Keratinocyte (primary cell): ENCODE data around the gene BUD23. TPM values are rescaled to one million over a fixed set of nuclear protein-coding genes. Genes with fewer than 3 reads are reported as not detected.

Experiments used
- DNase-seq: peaks from one replicate; pipeline ENCODE4 v3.0.0-alpha.2; 2011; ENCODE audit warnings: low read depth, missing footprints, low spot score
- FAIRE-seq: peaks from 2 replicates; lab custom pipeline; 2011; peaks lifted over from hg19 to GRCh38; lab: Jason Lieb, UNC
- H2AFZ ChIP-seq: 2 replicates; pipeline ENCODE4 v1.6.0; 2012; ENCODE audit warnings: low read length, control low read depth, inconsistent platforms; ENCODE audit not compliant: control insufficient read depth
- H3K27ac ChIP-seq: 2 replicates; pipeline ENCODE4 v1.5.1; 2011; ENCODE audit warnings: low read length; ENCODE audit not compliant: control insufficient read depth, insufficient read depth
- H3K27me3 ChIP-seq: 3 replicates; pipeline ENCODE4 v1.6.0; 2011; ENCODE audit warnings: low read length; ENCODE audit not compliant: control insufficient read depth, insufficient read depth; ENCODE audit errors: extremely low read depth
- H3K36me3 ChIP-seq, 2 experiments: 2 replicates in 1 of 2; 3 replicates in 1 of 2; pipeline ENCODE4 v1.5.1; 2011; ENCODE audit warnings: low read length in 2 of 2, mild to moderate bottlenecking in 1 of 2; ENCODE audit not compliant: control insufficient read depth in 2 of 2, insufficient read depth in 2 of 2; ENCODE audit errors: extremely low read depth in 1 of 2
- H3K4me1 ChIP-seq: 3 replicates; pipeline ENCODE4 v1.5.1; 2011; ENCODE audit warnings: low read length; ENCODE audit not compliant: control insufficient read depth, insufficient read depth; ENCODE audit errors: extremely low read depth
- H3K4me2 ChIP-seq: 3 replicates; pipeline ENCODE4 v1.6.0; 2011; ENCODE audit warnings: low read depth, low read length; ENCODE audit not compliant: control insufficient read depth, insufficient read depth; ENCODE audit errors: extremely low read depth
- H3K4me3 ChIP-seq, 3 experiments: fragments of 200-600 bp in 1 of 3; sonication (generic) in 1 of 3; 2 replicates in 2 of 3; 3 replicates in 1 of 3; pipeline ENCODE4 v1.5.1; 2011 to 2016; ENCODE audit warnings: low read length in 3 of 3, mild to moderate bottlenecking in 3 of 3, control low read depth in 2 of 3, inconsistent platforms in 1 of 3, low read depth in 1 of 3, mixed read lengths in 1 of 3, mixed run types in 1 of 3, moderate library complexity in 1 of 3; ENCODE audit not compliant: control insufficient read depth in 2 of 3, insufficient read depth in 2 of 3; ENCODE audit errors: extremely low read depth in 1 of 3
- H3K79me2 ChIP-seq: 2 replicates; pipeline ENCODE4 v1.6.0; 2012; ENCODE audit warnings: low read length; ENCODE audit not compliant: control insufficient read depth, insufficient read depth
- H3K9ac ChIP-seq: 3 replicates; pipeline ENCODE4 v1.6.0; 2011; ENCODE audit warnings: low read length; ENCODE audit not compliant: control insufficient read depth, insufficient read depth; ENCODE audit errors: extremely low read depth
- H3K9me1 ChIP-seq: 3 replicates; pipeline ENCODE4 v1.6.0; 2011; ENCODE audit warnings: low read length; ENCODE audit not compliant: control insufficient read depth, insufficient read depth; ENCODE audit errors: extremely low read depth
- H3K9me3 ChIP-seq: 2 replicates; pipeline ENCODE4 v1.5.1; 2012; ENCODE audit warnings: low read depth, low read length; ENCODE audit not compliant: control insufficient read depth
- H4K20me1 ChIP-seq: 3 replicates; pipeline ENCODE4 v1.6.0; 2011; ENCODE audit warnings: low read length; ENCODE audit not compliant: control insufficient read depth, insufficient read depth; ENCODE audit errors: extremely low read depth
- CTCF ChIP-seq, 3 experiments: IDR thresholded peaks in 1 of 3; conservative IDR thresholded peaks in 1 of 3; optimal IDR thresholded peaks in 1 of 3; 2 replicates in 2 of 3; 3 replicates in 1 of 3; pipeline versions ENCODE3 to v1.5.1; 2011; ENCODE audit warnings: low read length in 3 of 3, mild to moderate bottlenecking in 3 of 3, moderate library complexity in 2 of 3, control low read depth in 1 of 3, inconsistent platforms in 1 of 3; ENCODE audit not compliant: insufficient read depth in 2 of 3; ENCODE audit errors: extremely low read depth in 1 of 3
- EZH2 ChIP-seq: IDR thresholded peaks from one replicate; pipeline ENCODE4 v1.6.1; 2012; ENCODE audit warnings: inconsistent platforms, mild to moderate bottlenecking, low read length, moderate library complexity
- dilution Hi-C: fragments of 300-500 bp; cut with MboI; formaldehyde crosslinking; loops from one replicate; pipeline ENCODE4 v1.7.0; 2020; ENCODE audit warnings: low sequenced_read_pairs; ENCODE audit not compliant: extremely low pct_ligation_motif_present
- polyA plus RNA-seq, 5 experiments: library from polyadenylated mRNA; depleted of rRNA in 3 of 5; stranded (reverse) in 3 of 5; stranded (forward) in 1 of 5; unstranded in 1 of 5; fragments of >200 nt; gene quantifications; 1 replicate in 1 of 5; 2 replicates in 3 of 5; 3 replicates in 1 of 5; pipeline versions ENCODE4 v1.2.1 to v1.2.3, GENCODE V29; 2011 to 2012; ENCODE audit warnings: missing spikeins in 2 of 5, low read depth in 1 of 5, low replicate concordance in 1 of 5

The BUD23 gene
- polyA plus RNA-seq, 1 donor (not counting 4 experiments of a cell fraction or from before 2014, with no cell fraction given) = 72.0 TPM

DNA sequence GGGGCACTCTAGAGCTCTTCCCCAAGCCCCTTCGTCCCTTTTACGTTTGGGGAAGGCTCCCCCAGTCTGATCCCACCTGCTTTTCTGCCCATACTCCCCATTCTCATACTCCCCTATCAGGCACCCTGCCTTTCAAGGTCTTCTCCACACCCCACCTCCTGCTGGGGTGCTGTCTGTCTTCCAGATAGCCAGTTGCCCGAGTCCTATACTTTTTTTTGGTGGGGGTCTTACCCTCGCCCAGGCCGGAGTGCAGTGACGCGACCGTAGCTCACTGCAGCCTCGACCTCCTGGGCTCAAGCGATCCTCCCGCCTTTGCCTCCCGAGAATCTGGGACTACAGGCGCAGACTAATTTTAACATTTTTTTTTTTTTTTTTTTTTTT is 56.0 kb downstream of the BUD23 start:
- peak overlapping the region; percentile 97 for H3K4me2 ChIP-seq
- no peak for FAIRE-seq
- H3K36me3 ChIP-seq = peaks cover 5 to 10% of the 10 kb centered on the region in 2 experiments
- H3K9me1 ChIP-seq = no peaks in the 10 kb centered on the region
- H3K4me1 ChIP-seq = peaks cover 20% of the 10 kb centered on the region
- H3K9ac ChIP-seq = peak overlapping the region; percentile 91
- H3K4me3 ChIP-seq = peak overlapping the region; percentile 82 to 87 (median 83)
- H4K20me1 ChIP-seq = peaks cover 2% of the 10 kb centered on the region
- dilution Hi-C loops = no loop called here
- peaks cover 6% of the 10 kb centered on the region for H3K79me2 ChIP-seq
- DNase-seq = no peak
- no peaks in the 10 kb centered on the region for H3K9me3 ChIP-seq
- H2AFZ ChIP-seq = peak overlapping the region; percentile 91
- peak overlapping the region; percentile 78 for H3K27ac ChIP-seq
- no peak for TF ChIP-seq CTCF (optimal IDR thresholded peaks at IDR 0.05 in 1 of 3, IDR thresholded peaks at IDR 0.05 in 1 of 3, conservative IDR thresholded peaks at IDR 0.05 in 1 of 3; ENCODE audit: extremely low read depth in 1 of 3, insufficient read depth in 2 of 3, low read length in 3 of 3)
- TF ChIP-seq EZH2 = no peak
- H3K27me3 ChIP-seq = no peaks in the 10 kb centered on the region

DNA sequence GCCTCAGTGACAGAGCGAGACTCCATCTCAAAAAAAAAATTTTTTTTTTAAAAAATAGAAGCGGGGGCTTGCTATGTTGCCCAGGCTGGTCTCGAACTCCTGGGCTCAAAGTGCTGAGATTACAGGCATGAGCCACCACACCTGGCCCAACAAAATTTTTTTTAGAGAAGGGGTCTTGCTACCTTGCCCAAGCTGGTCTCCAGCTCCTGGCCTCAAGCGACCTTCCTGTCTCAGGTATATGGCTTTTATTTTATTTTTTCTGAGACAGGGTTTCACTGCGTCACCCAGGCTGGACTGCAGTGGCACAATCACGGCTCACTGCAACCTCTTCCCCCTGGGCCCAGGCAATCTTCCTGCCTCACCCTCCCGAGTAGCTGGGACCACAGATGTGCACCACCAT is 56.8 kb downstream of the BUD23 start:
- DNase-seq = no peak
- H3K4me2 ChIP-seq = no peak overlapping the region
- no peaks in the 10 kb centered on the region for H3K9me3 ChIP-seq
- no peak for TF ChIP-seq CTCF (optimal IDR thresholded peaks at IDR 0.05 in 1 of 3, IDR thresholded peaks at IDR 0.05 in 1 of 3, conservative IDR thresholded peaks at IDR 0.05 in 1 of 3; ENCODE audit: extremely low read depth in 1 of 3, insufficient read depth in 2 of 3, low read length in 3 of 3)
- TF ChIP-seq EZH2 = no peak
- H3K79me2 ChIP-seq = peaks cover 6% of the 10 kb centered on the region
- no peak overlapping the region for H3K9ac ChIP-seq
- H2AFZ ChIP-seq = no peak overlapping the region
- no peak overlapping the region for H3K27ac ChIP-seq
- FAIRE-seq = no peak
- peaks cover 17% of the 10 kb centered on the region for H3K4me1 ChIP-seq
- no peaks in the 10 kb centered on the region for H3K27me3 ChIP-seq
- dilution Hi-C loops = no loop called here
- H3K9me1 ChIP-seq = no peaks in the 10 kb centered on the region
- no peak overlapping the region for H3K4me3 ChIP-seq
- no peaks in the 10 kb centered on the region for H4K20me1 ChIP-seq
- H3K36me3 ChIP-seq = peaks cover 5 to 10% of the 10 kb centered on the region in 2 experiments
